ENCODE measurements around the gene GJD3. TPM values are rescaled to one million over a fixed set of nuclear protein-coding genes. Genes with fewer than 3 reads are reported as not detected.
A peak's percentile ranks its signal among the peaks of the same experiment; 100 is the strongest.

GJD3 gene
- total RNA-seq, 1 donor from 2014 or later: not detected

DNA sequence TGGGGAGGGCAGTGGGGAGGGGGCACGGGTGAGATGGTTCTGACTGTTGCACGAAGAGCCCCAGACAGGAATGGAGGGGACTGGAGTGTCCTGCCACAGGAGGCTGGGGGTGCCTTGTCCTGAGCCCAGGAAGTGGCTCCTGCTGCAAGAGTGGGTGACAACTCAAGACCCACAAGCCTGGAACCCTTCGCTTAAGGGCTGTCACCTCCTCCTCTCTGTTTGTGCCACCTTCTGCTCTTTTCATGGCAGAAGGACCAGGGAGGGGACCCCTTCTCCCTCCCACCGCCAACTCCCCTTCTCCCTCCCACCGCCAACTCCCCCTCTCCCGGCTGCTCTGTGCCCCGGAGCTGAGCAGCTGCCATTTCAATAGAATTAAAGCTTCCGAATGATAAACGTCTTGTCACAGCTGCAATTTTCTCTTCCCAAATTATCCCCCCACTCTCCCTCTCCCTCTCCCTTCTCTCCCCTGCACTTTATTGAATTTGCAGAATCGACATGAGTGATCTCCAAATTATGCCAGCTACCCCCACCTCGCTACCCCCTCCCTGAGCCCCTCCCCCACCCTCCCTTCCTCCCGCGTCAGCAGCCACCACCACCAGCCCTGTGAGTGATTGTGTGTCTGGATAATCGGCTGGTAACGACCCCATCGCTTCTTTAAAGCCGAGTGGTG lies 13.7 kb downstream of the GJD3 start:
- Mint-ChIP-seq H3K4me1 (ENCODE audit: low read depth, unreplicated experiment) (peaks cover 45% of the 10 kb centered on the region), H3K4me3 (ENCODE audit: unreplicated experiment) (peak overlapping the region; percentile 72), H3K9me3 (ENCODE audit: unreplicated experiment) (peaks cover 19% of the 10 kb centered on the region), H3K27me3 (ENCODE audit: unreplicated experiment) (peaks cover 25% of the 10 kb centered on the region), H3K27ac (ENCODE audit: unreplicated experiment) (peak overlapping the region; percentile 96), H3K36me3 (ENCODE audit: unreplicated experiment) (peaks cover 3% of the 10 kb centered on the region)
- peak; percentile 60 for DNase-seq
- TF ChIP-seq, protein P1, sequence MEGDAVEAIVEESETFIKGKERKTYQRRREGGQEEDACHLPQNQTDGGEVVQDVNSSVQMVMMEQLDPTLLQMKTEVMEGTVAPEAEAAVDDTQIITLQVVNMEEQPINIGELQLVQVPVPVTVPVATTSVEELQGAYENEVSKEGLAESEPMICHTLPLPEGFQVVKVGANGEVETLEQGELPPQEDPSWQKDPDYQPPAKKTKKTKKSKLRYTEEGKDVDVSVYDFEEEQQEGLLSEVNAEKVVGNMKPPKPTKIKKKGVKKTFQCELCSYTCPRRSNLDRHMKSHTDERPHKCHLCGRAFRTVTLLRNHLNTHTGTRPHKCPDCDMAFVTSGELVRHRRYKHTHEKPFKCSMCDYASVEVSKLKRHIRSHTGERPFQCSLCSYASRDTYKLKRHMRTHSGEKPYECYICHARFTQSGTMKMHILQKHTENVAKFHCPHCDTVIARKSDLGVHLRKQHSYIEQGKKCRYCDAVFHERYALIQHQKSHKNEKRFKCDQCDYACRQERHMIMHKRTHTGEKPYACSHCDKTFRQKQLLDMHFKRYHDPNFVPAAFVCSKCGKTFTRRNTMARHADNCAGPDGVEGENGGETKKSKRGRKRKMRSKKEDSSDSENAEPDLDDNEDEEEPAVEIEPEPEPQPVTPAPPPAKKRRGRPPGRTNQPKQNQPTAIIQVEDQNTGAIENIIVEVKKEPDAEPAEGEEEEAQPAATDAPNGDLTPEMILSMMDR (IDR thresholded peaks at IDR 0.05; ENCODE audit: partially characterized antibody, unreplicated experiment): no peak

DNA sequence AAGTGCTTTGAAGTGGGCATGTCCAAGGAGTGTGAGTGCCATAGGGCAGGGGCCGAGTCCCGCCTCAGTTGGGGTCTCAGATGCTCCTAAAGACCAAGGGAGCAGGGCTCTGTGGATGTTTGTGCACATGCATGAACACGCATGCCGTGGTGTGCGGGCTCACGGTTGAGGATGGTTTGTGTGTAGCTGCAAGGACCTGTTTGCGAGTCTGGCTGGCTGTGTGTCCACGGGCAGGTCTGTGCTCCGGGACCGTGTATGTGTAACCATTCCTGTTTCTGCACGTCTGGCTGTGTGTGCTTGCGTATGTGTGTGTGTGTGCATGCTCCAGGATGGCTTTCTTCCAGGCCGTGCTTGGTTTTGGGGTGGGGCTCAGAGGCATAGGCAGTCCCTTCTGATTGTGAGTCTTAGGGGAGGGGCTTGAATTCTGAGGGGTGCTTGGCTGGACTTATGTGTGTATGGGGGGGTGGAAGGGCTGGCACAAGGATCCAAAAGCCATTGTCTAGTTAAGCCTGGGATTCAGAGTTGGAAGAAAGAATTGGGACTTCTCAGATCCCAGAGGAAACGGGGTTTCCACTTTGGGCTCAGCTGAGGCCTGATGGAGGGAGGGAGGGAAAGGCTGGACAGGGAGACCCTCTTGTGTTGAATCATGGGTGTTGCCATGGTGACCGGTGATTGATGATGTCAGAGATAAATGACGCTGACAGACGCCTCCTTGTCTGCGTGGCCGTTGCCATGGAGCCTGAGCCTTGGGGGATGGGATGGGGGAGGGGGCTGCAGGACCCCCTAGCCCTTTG lies 14.4 kb downstream of the GJD3 start:
- H3K36me3 Mint-ChIP-seq (ENCODE audit: unreplicated experiment): peaks cover 3% of the 10 kb centered on the region
- TF ChIP-seq, protein P1 (IDR thresholded peaks at IDR 0.05; ENCODE audit: partially characterized antibody, unreplicated experiment): no peak
- peaks cover 19% of the 10 kb centered on the region for H3K9me3 Mint-ChIP-seq (ENCODE audit: unreplicated experiment)
- H3K27ac Mint-ChIP-seq (ENCODE audit: unreplicated experiment): peak overlapping the region; percentile 96
- peak; percentile 91 for DNase-seq
- H3K27me3 Mint-ChIP-seq (ENCODE audit: unreplicated experiment): peaks cover 23% of the 10 kb centered on the region
- H3K4me1 Mint-ChIP-seq (ENCODE audit: low read depth, unreplicated experiment): peaks cover 40% of the 10 kb centered on the region
- peak overlapping the region; percentile 72 for H3K4me3 Mint-ChIP-seq (ENCODE audit: unreplicated experiment)

DNA sequence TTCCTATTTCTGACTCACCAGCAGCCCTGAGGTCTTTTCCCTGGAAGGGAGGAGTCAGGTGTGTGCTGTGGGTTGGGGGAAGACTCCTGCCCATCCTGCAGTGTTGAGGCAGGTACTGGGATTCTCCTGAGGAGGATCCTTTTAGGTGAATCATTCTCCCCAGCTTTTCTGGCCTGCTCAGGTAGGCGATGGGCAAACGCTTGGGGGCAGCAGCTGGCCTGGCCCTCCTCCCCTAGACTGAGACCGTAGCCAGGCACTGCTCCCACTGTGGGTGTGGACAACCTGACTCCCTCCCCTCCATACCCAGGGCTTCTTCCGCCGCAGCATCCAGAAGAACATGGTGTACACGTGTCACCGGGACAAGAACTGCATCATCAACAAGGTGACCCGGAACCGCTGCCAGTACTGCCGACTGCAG lies 15.1 kb downstream of the GJD3 start:
- TF ChIP-seq, protein P1 (IDR thresholded peaks at IDR 0.05; ENCODE audit: partially characterized antibody, unreplicated experiment): no peak
- H3K4me3 Mint-ChIP-seq (ENCODE audit: unreplicated experiment): peak overlapping the region; percentile 72
- peaks cover 19% of the 10 kb centered on the region for H3K9me3 Mint-ChIP-seq (ENCODE audit: unreplicated experiment)
- peaks cover 3% of the 10 kb centered on the region for H3K36me3 Mint-ChIP-seq (ENCODE audit: unreplicated experiment)
- peaks cover 27% of the 10 kb centered on the region for H3K27me3 Mint-ChIP-seq (ENCODE audit: unreplicated experiment)
- H3K27ac Mint-ChIP-seq (ENCODE audit: unreplicated experiment): peak overlapping the region; percentile 96
- H3K4me1 Mint-ChIP-seq (ENCODE audit: low read depth, unreplicated experiment): peaks cover 40% of the 10 kb centered on the region
- no peak for DNase-seq

DNA sequence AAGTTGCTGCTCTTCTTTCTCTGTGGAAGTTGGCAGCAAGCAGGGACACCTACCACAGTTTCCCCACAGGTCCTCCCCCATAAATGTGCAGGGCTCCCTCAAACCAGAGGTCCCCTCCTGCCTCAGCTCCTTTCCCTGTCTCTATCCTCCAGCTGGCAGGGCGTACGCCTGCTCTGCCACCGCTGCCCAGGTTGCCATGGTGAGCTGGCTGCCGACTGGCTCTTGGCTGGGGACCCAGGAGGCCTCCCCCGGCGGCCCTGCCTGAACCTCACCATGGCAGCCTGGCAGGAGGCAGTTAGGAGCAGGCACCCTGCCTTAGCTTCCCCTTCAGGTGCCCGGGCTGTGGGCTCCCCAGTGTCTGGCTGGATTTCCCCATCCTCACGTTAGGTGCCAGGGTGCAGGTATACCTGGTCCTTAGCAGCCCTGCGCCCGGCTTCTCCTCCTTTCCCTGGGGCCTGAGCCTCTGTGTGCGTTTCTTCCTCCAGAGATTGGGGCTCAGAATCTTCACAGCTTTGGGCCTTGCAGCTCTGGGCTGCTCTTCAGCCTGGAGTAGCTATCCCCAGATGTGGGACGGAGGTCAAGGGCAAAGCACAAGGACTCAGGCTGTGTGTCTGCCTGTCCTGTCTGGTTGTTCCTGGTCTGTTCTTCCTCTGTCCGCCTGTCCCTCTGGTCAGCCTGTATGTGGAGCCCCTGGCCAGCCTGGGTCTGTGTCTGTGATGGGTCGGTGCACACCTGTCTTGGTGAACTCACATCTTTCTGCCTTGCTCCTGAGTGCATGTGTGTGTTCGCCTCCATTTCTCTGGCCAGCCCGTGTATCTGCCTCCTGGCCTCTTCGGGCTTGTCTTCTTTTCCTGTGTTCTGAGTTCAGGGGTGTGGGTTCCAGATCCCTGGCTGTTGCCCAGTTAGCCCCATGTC lies 15.7 kb downstream of the GJD3 start:
- Mint-ChIP-seq H3K4me3 (ENCODE audit: unreplicated experiment) (peak overlapping the region; percentile 27), H3K27ac (ENCODE audit: unreplicated experiment) (no peak overlapping the region), H3K9me3 (ENCODE audit: unreplicated experiment) (peaks cover 19% of the 10 kb centered on the region), H3K4me1 (ENCODE audit: low read depth, unreplicated experiment) (peaks cover 40% of the 10 kb centered on the region), H3K27me3 (ENCODE audit: unreplicated experiment) (peaks cover 27% of the 10 kb centered on the region), H3K36me3 (ENCODE audit: unreplicated experiment) (peaks cover 3% of the 10 kb centered on the region)
- DNase-seq: no peak
- TF ChIP-seq, protein P1 (IDR thresholded peaks at IDR 0.05; ENCODE audit: partially characterized antibody, unreplicated experiment): no peak

Data from glutamatergic neuron (in vitro differentiated cells).